ENCODE results near the gene ANP32B. TPM values are rescaled to one million over a fixed set of nuclear protein-coding genes. Genes with fewer than 3 reads are reported as not detected.
"Not testable (repeated sequence)": the region's sequence is repeated elsewhere in the genome, so short reads cannot be mapped to it uniquely, and the experiment has no call there.

The ANP32B gene
- total RNA-seq, 2 donors from 2014 or later = 133 to 183 TPM

GRCh38 chr9:97940233-97940632 lies 42.9 kb upstream of the ANP32B start:
- TF ChIP-seq CTCF (IDR thresholded peaks at IDR 0.05) = no peak
- no peak for DNase-seq
- no peak overlapping the region for H3K9ac ChIP-seq (ENCODE audit: low read depth in 2 of 2, low read length in 2 of 2)
- H3K27ac ChIP-seq = no peak overlapping the region
- intact Hi-C loops (cut with DNase I) = no loop called here
- H3K4me3 ChIP-seq = no peak overlapping the region
- H3K4me1 ChIP-seq = no peaks in the 10 kb centered on the region
- no peaks in the 10 kb centered on the region for H3K9me3 ChIP-seq
- H3K27me3 ChIP-seq = no peaks in the 10 kb centered on the region
- no peaks in the 10 kb centered on the region for H3K36me3 ChIP-seq

GRCh38 chr9:97940741-97941140 lies 42.4 kb upstream of the ANP32B start:
- no peak for TF ChIP-seq CTCF (IDR thresholded peaks at IDR 0.05)
- H3K27me3 ChIP-seq = no peaks in the 10 kb centered on the region
- H3K36me3 ChIP-seq = no peaks in the 10 kb centered on the region
- H3K9me3 ChIP-seq = no peaks in the 10 kb centered on the region
- DNase-seq = no peak
- no peaks in the 10 kb centered on the region for H3K4me1 ChIP-seq
- intact Hi-C loops (cut with DNase I) = no loop called here
- H3K9ac ChIP-seq (ENCODE audit: low read depth in 2 of 2, low read length in 2 of 2) = no peak overlapping the region
- H3K4me3 ChIP-seq = no peak overlapping the region
- no peak overlapping the region for H3K27ac ChIP-seq

- no peak for DNase-seq
- intact Hi-C loops (cut with DNase I) = no loop called here
Measured at GRCh38 chr9:97941323-97941722, 41.8 kb upstream of the ANP32B start.

GRCh38 chr9:97943308-97943855 lies 39.8 kb upstream of the ANP32B start:
- intact Hi-C loops (cut with DNase I) = no loop called here

More at GRCh38 chr9:97941323-97941722, 41.8 kb upstream of the ANP32B start:
- Histone ChIP-seq H3K27me3 (no peaks in the 10 kb centered on the region), H3K4me3 (no peak overlapping the region), H3K27ac (no peak overlapping the region), H3K36me3 (no peaks in the 10 kb centered on the region), H3K9me3 (no peaks in the 10 kb centered on the region), H3K9ac (ENCODE audit: low read depth in 2 of 2, low read length in 2 of 2) (no peak overlapping the region), H3K4me1 (no peaks in the 10 kb centered on the region)
- no peak for TF ChIP-seq CTCF (IDR thresholded peaks at IDR 0.05)

GRCh38 chr9:97944612-97945011 lies 38.5 kb upstream of the ANP32B start:
- no peaks in the 10 kb centered on the region for H3K9me3 ChIP-seq
- DNase-seq = no peak
- H3K9ac ChIP-seq (ENCODE audit: low read depth in 2 of 2, low read length in 2 of 2) = no peak overlapping the region
- H3K27ac ChIP-seq = no peak overlapping the region
- no peaks in the 10 kb centered on the region for H3K4me1 ChIP-seq
- H3K4me3 ChIP-seq = no peak overlapping the region
- intact Hi-C loops (cut with DNase I) = no loop called here
- H3K27me3 ChIP-seq = no peaks in the 10 kb centered on the region
- H3K36me3 ChIP-seq = no peaks in the 10 kb centered on the region
- no peak for TF ChIP-seq CTCF (IDR thresholded peaks at IDR 0.05)

More at GRCh38 chr9:97943308-97943855, 39.8 kb upstream of the ANP32B start:
- Histone ChIP-seq H3K4me3 (no peak overlapping the region), H3K27me3 (no peaks in the 10 kb centered on the region), H3K27ac (no peak overlapping the region), H3K4me1 (no peaks in the 10 kb centered on the region), H3K36me3 (no peaks in the 10 kb centered on the region), H3K9me3 (no peaks in the 10 kb centered on the region), H3K9ac (ENCODE audit: low read depth in 2 of 2, low read length in 2 of 2) (no peak overlapping the region)
- no peak for TF ChIP-seq CTCF (IDR thresholded peaks at IDR 0.05)
- no peak for DNase-seq

GRCh38 chr9:97945470-97945869 lies 37.7 kb upstream of the ANP32B start:
- H3K36me3 ChIP-seq; H3K9ac ChIP-seq (ENCODE audit: low read depth in 2 of 2, low read length in 2 of 2); intact Hi-C loops (cut with DNase I); H3K4me3 ChIP-seq; H3K9me3 ChIP-seq; H3K27me3 ChIP-seq; H3K4me1 ChIP-seq; H3K27ac ChIP-seq; DNase-seq: not testable (repeated sequence)

- intact Hi-C loops (cut with DNase I); H3K4me3 ChIP-seq; H3K9ac ChIP-seq (ENCODE audit: low read depth in 2 of 2, low read length in 2 of 2); H3K9me3 ChIP-seq; H3K4me1 ChIP-seq; H3K27ac ChIP-seq; H3K27me3 ChIP-seq; H3K36me3 ChIP-seq; DNase-seq: not testable (repeated sequence)
Measured at GRCh38 chr9:97947094-97947493, 36.0 kb upstream of the ANP32B start.

- intact Hi-C loops (cut with DNase I); DNase-seq; H3K27ac ChIP-seq: not testable (repeated sequence)
Measured at GRCh38 chr9:97950873-97951272, 32.3 kb upstream of the ANP32B start.

More at GRCh38 chr9:97950873-97951272, 32.3 kb upstream of the ANP32B start:
- H3K4me1 ChIP-seq; H3K9ac ChIP-seq (ENCODE audit: low read depth in 2 of 2, low read length in 2 of 2); H3K4me3 ChIP-seq; H3K36me3 ChIP-seq; H3K9me3 ChIP-seq; H3K27me3 ChIP-seq: not testable (repeated sequence)
